Astrocyte (in vitro differentiated cells and primary cell): ENCODE results near the gene LPCAT3.

Experiments used
- EZH2 ChIP-seq: IDR thresholded peaks from 2 replicates; pipeline ENCODE4 v1.6.1; 2012; ENCODE audit warnings: mild to moderate bottlenecking, low read length, inconsistent platforms; ENCODE audit not compliant: insufficient read depth
- TF ChIP-seq, protein P1 (sequence below): IDR thresholded peaks from 2 replicates; pipeline ENCODE4 v1.5.1; 2011; ENCODE audit warnings: low read depth, mild to moderate bottlenecking, inconsistent platforms, low read length, moderate library complexity; ENCODE audit not compliant: insufficient read depth

DNA sequence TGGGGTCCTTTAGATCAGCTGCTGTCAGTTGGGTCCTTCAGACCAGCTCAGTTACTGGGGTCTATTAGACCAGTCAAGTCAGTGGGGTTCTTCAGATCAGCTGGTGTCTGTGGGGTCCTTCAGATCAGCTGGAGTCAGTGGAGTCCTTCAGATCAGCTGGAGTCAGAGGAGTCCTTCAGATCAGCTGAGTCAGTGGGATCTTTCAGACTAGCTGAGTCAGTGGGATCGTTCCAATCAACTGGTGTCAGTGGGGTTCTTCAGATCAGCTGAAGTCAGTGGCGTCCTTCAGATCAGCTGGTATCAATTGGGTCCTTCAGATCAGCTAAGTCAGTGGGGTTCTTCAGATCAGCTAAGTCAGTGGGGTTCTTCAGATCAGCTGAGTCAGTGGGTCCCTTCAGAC, 14.7 kb upstream of the LPCAT3 start:
- TF ChIP-seq, protein P1, sequence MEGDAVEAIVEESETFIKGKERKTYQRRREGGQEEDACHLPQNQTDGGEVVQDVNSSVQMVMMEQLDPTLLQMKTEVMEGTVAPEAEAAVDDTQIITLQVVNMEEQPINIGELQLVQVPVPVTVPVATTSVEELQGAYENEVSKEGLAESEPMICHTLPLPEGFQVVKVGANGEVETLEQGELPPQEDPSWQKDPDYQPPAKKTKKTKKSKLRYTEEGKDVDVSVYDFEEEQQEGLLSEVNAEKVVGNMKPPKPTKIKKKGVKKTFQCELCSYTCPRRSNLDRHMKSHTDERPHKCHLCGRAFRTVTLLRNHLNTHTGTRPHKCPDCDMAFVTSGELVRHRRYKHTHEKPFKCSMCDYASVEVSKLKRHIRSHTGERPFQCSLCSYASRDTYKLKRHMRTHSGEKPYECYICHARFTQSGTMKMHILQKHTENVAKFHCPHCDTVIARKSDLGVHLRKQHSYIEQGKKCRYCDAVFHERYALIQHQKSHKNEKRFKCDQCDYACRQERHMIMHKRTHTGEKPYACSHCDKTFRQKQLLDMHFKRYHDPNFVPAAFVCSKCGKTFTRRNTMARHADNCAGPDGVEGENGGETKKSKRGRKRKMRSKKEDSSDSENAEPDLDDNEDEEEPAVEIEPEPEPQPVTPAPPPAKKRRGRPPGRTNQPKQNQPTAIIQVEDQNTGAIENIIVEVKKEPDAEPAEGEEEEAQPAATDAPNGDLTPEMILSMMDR, result no peak
- no peak for TF ChIP-seq EZH2
